H1 (cell line): ENCODE results near the gene GRIK1. TPM values are rescaled to one million over a fixed set of nuclear protein-coding genes. Genes with fewer than 3 reads are reported as not detected.

Experiments used
- CTCF ChIA-PET: fragments of 300-600 bp; sonication (Branson Sonifier 250); formaldehyde crosslinking; loops from one replicate; lab custom pipeline; 2021; ENCODE audit not compliant: partially characterized antibody; lab: Charles Lee
- POLR2A ChIA-PET: fragments of 300-600 bp; sonication (Branson Sonifier 250); formaldehyde crosslinking; loops from one replicate; lab custom pipeline; 2021; ENCODE audit warnings: inconsistent platforms; ENCODE audit not compliant: partially characterized antibody; lab: Charles Lee
- DNase-seq, 2 experiments: peaks; one replicate each; pipeline versions ENCODE4 v3.0.0 to v3.0.0-alpha.2; 2010 to 2022; ENCODE audit warnings: low spot score in 2 of 2, low read depth in 1 of 2, mixed read lengths in 1 of 2
- FAIRE-seq: peaks from 2 replicates; lab custom pipeline; 2011; peaks lifted over from hg19 to GRCh38; lab: Jason Lieb, UNC
- H2AFZ ChIP-seq: 2 replicates; pipeline ENCODE4 v1.8.1; 2012; ENCODE audit warnings: low read length, inconsistent platforms
- H2AK5ac ChIP-seq: 2 replicates; pipeline ENCODE4 v1.6.1; 2013; ENCODE audit warnings: low read depth, low read length
- H2BK120ac ChIP-seq: replicated peaks from 2 replicates; pipeline ENCODE3; 2013; ENCODE audit warnings: low read depth, low read length, inconsistent platforms
- H2BK12ac ChIP-seq: 2 replicates; pipeline ENCODE4 v1.6.1; 2013; ENCODE audit warnings: low read depth, low read length
- H2BK15ac ChIP-seq: 2 replicates; pipeline ENCODE4 v1.6.1; 2013; ENCODE audit warnings: low read length
- H2BK20ac ChIP-seq: 2 replicates; pipeline ENCODE4 v1.6.1; 2013; ENCODE audit warnings: low read length
- H2BK5ac ChIP-seq: 2 replicates; pipeline ENCODE4 v1.6.1; 2013; ENCODE audit warnings: low read depth, low read length
- H3K14ac ChIP-seq: 2 replicates; pipeline ENCODE4 v1.6.1; 2013; ENCODE audit warnings: inconsistent platforms; ENCODE audit not compliant: insufficient read length
- H3K18ac ChIP-seq: 2 replicates; pipeline ENCODE4 v1.6.1; 2013; ENCODE audit warnings: low read length; ENCODE audit errors: extremely low read depth
- H3K23ac ChIP-seq: 2 replicates; pipeline ENCODE4 v1.6.1; 2013; ENCODE audit warnings: inconsistent platforms; ENCODE audit not compliant: insufficient read length
- H3K23me2 ChIP-seq: 2 replicates; pipeline ENCODE4 v1.6.1; 2013; ENCODE audit warnings: low read depth, low read length
- H3K27ac ChIP-seq: 2 replicates; pipeline ENCODE4 v1.6.1; 2011; ENCODE audit warnings: low read depth, low read length, inconsistent platforms
- H3K27me3 ChIP-seq, 4 experiments: replicated peaks in 1 of 4; 1 replicate in 1 of 4; 2 replicates in 3 of 4; pipeline versions ENCODE4 v1.6.1 to v1.8.1; 2011 to 2013; ENCODE audit warnings: low read length in 3 of 4, mild to moderate bottlenecking in 3 of 4, inconsistent platforms in 2 of 4, mixed read lengths in 2 of 4, moderate library complexity in 1 of 4; ENCODE audit not compliant: control insufficient read depth in 3 of 4, insufficient read depth in 3 of 4; ENCODE audit errors: extremely low read depth in 1 of 4
- H3K36me3 ChIP-seq, 4 experiments: 2 replicates each; pipeline versions ENCODE4 v1.6.1 to v1.8.1; 2011 to 2013; ENCODE audit warnings: mild to moderate bottlenecking in 4 of 4, low read length in 3 of 4, moderate library complexity in 2 of 4, control low read depth in 1 of 4, inconsistent platforms in 1 of 4; ENCODE audit not compliant: insufficient read depth in 4 of 4, control insufficient read depth in 2 of 4
- H3K4ac ChIP-seq: replicated peaks from 2 replicates; pipeline ENCODE3; 2013; ENCODE audit warnings: low read length, low read depth, mixed read lengths, inconsistent platforms; ENCODE audit not compliant: insufficient read length
- H3K4me1 ChIP-seq, 4 experiments: replicated peaks in 1 of 4; 1 replicate in 1 of 4; 2 replicates in 3 of 4; pipeline versions ENCODE4 v1.6.1 to v1.8.1; 2011 to 2013; ENCODE audit warnings: low read length in 3 of 4, inconsistent platforms in 2 of 4, mixed read lengths in 1 of 4; ENCODE audit not compliant: insufficient read depth in 4 of 4, control insufficient read depth in 3 of 4
- H3K4me2 ChIP-seq, 2 experiments: 2 replicates each; pipeline versions ENCODE4 v1.6.1 to v1.8.1; 2011 to 2013; ENCODE audit warnings: low read depth in 2 of 2, low read length in 2 of 2, control low read depth in 1 of 2, inconsistent platforms in 1 of 2, mild to moderate bottlenecking in 1 of 2; ENCODE audit not compliant: insufficient read depth in 1 of 2
- H3K4me3 ChIP-seq, 4 experiments: fragments of 200-600, 300-600 bp in 1 of 4; sonication (generic), shearing (Covaris generic), sonication (Bioruptor Twin) in 1 of 4; 2 replicates each; pipeline versions ENCODE4 v1.5.1 to v1.8.1; 2011 to 2016; ENCODE audit warnings: low read length in 4 of 4, low read depth in 3 of 4, control low read depth in 2 of 4, inconsistent platforms in 2 of 4, mild to moderate bottlenecking in 2 of 4, mixed read lengths in 1 of 4, moderate library complexity in 1 of 4; ENCODE audit not compliant: insufficient read depth in 2 of 4; ENCODE audit errors: extremely low read depth in 1 of 4
- H3K56ac ChIP-seq: replicated peaks from 2 replicates; pipeline ENCODE3; 2013; ENCODE audit warnings: low read depth, mild to moderate bottlenecking, mixed read lengths, low read length, inconsistent platforms; ENCODE audit not compliant: insufficient read length
- H3K79me1 ChIP-seq: 2 replicates; pipeline ENCODE4 v1.6.1; 2013; ENCODE audit warnings: low read depth, low read length, control low read depth
- H3K79me2 ChIP-seq, 2 experiments: 2 replicates each; pipeline versions ENCODE4 v1.6.1 to v1.8.1; 2012 to 2013; ENCODE audit warnings: low read length in 2 of 2, mild to moderate bottlenecking in 2 of 2, inconsistent platforms in 1 of 2; ENCODE audit not compliant: insufficient read depth in 2 of 2, control insufficient read depth in 1 of 2
- H3K9ac ChIP-seq, 4 experiments: replicated peaks in 1 of 4; 1 replicate in 1 of 4; 2 replicates in 3 of 4; pipeline versions ENCODE4 v1.6.1 to v1.8.1; 2011 to 2013; ENCODE audit warnings: low read depth in 3 of 4, low read length in 3 of 4, control low read depth in 2 of 4, mild to moderate bottlenecking in 2 of 4, moderate library complexity in 2 of 4, inconsistent platforms in 1 of 4; ENCODE audit errors: extremely low read depth in 1 of 4
- H3K9me3 ChIP-seq, 2 experiments: 2 replicates each; pipeline versions ENCODE4 v1.6.1 to v1.8.1; 2012 to 2013; ENCODE audit warnings: mild to moderate bottlenecking in 2 of 2, moderate library complexity in 2 of 2, control low read depth in 1 of 2, inconsistent platforms in 1 of 2, low read depth in 1 of 2, low read length in 1 of 2, mixed read lengths in 1 of 2; ENCODE audit not compliant: insufficient read depth in 2 of 2
- H4K20me1 ChIP-seq, 2 experiments: replicated peaks in 1 of 2; 2 replicates each; pipeline versions ENCODE3 to v1.8.1; 2011 to 2013; ENCODE audit warnings: inconsistent platforms in 2 of 2, low read length in 2 of 2, mild to moderate bottlenecking in 1 of 2; ENCODE audit not compliant: insufficient read depth in 2 of 2, control insufficient read depth in 1 of 2
- H4K5ac ChIP-seq: 2 replicates; pipeline ENCODE4 v1.6.1; 2013; ENCODE audit warnings: low read length, low read depth, mixed read lengths, inconsistent platforms; ENCODE audit not compliant: insufficient read length
- H4K8ac ChIP-seq: 2 replicates; pipeline ENCODE4 v1.8.0; 2013; ENCODE audit warnings: mild to moderate bottlenecking, moderate library complexity, low read length, inconsistent platforms; ENCODE audit not compliant: insufficient read depth; ENCODE audit errors: extremely low read depth
- H4K91ac ChIP-seq: replicated peaks from 2 replicates; pipeline ENCODE3; 2013; ENCODE audit warnings: low read length, mixed read lengths, inconsistent platforms; ENCODE audit not compliant: insufficient read length
- CREB1 ChIP-seq: IDR thresholded peaks from 2 replicates; pipeline ENCODE4 v1.6.1; 2012; ENCODE audit warnings: inconsistent platforms
- FOSL1 ChIP-seq: IDR thresholded peaks from 2 replicates; pipeline ENCODE4 v1.6.1; 2011; ENCODE audit warnings: mild to moderate bottlenecking, low read depth, low read length, moderate library complexity; ENCODE audit not compliant: insufficient read depth
- GTF2F1 ChIP-seq: IDR thresholded peaks from 2 replicates; pipeline ENCODE4 v1.6.1; 2012; ENCODE audit warnings: low read depth, low read length, improper control_type of control experiment, borderline replicate concordance
- KDM4A ChIP-seq: IDR thresholded peaks from one replicate; pipeline ENCODE4 v1.7.1; 2012; ENCODE audit warnings: low read depth, mild to moderate bottlenecking, moderate library complexity, low read length, inconsistent platforms; ENCODE audit not compliant: severe bottlenecking
- PHF8 ChIP-seq: fragments of 200-600 bp; sonication (generic); conservative IDR thresholded peaks from 2 replicates; pipeline ENCODE4 v1.7.1; 2012; ENCODE audit warnings: low read depth, mild to moderate bottlenecking, inconsistent platforms, low read length, moderate library complexity
- POLR2AphosphoS5 ChIP-seq: IDR thresholded peaks from 2 replicates; pipeline ENCODE4 v1.6.1; 2011; ENCODE audit warnings: low read depth, low read length
- SAP30 ChIP-seq: fragments of 300-600 bp; sonication (generic); IDR thresholded peaks from 2 replicates; pipeline ENCODE4 v1.7.1; 2012; ENCODE audit warnings: low read length, moderate library complexity, mild to moderate bottlenecking, inconsistent platforms; ENCODE audit not compliant: insufficient read depth, insufficient replicate concordance
- SIN3A ChIP-seq, 2 experiments: IDR thresholded peaks in 1 of 2; conservative IDR thresholded peaks in 1 of 2; 2 replicates each; pipeline ENCODE4 v1.6.1; 2011 to 2012; ENCODE audit warnings: low read length in 2 of 2, improper control_type of control experiment in 1 of 2, low read depth in 1 of 2, mild to moderate bottlenecking in 1 of 2
- SP4 ChIP-seq: IDR thresholded peaks from 2 replicates; pipeline ENCODE4 v1.6.1; 2012; ENCODE audit warnings: low read length, inconsistent platforms
- TAF7 ChIP-seq: optimal IDR thresholded peaks from 2 replicates; pipeline ENCODE3; 2011; ENCODE audit warnings: low read depth, mild to moderate bottlenecking, inconsistent platforms, low read length, moderate library complexity, borderline replicate concordance
- TCF12 ChIP-seq: IDR thresholded peaks from 2 replicates; pipeline ENCODE4 v1.6.1; 2011; ENCODE audit warnings: low read depth, mild to moderate bottlenecking, low read length
- USF2 ChIP-seq: IDR thresholded peaks from 2 replicates; pipeline ENCODE4 v1.6.1; 2011; ENCODE audit warnings: low read length, improper control_type of control experiment
- WGBS, 2 experiments: shearing (Covaris generic) in 1 of 2; methylation state at CpG; one replicate each; pipeline versions ENCODE4 v1.1.6 to v1.1.7; 2013 to 2015; ENCODE audit warnings: low lambda C conversion rate in 2 of 2, mixed read lengths in 2 of 2, inconsistent platforms in 1 of 2, low coverage in 1 of 2, missing lambda C conversion rate in 1 of 2; ENCODE audit not compliant: insufficient replicate concordance in 2 of 2, insufficient coverage in 1 of 2, insufficient read length in 1 of 2; ENCODE audit errors: extremely low coverage in 1 of 2, missing lambda C conversion rate in 1 of 2; 5-methylcytosine and 5-hydroxymethylcytosine counted together
- polyA plus RNA-seq, 7 experiments: library from polyadenylated mRNA; depleted of rRNA in 3 of 7; stranded (reverse) in 5 of 7; unstranded in 2 of 7; fragments of >200 nt in 5 of 7; fragments of 200-250 nt in 2 of 7; gene quantifications; 1 replicate in 5 of 7; 2 replicates in 1 of 7; 4 replicates in 1 of 7; pipeline versions ENCODE4 v1.2.1 to v1.2.3, GENCODE V29; 2011 to 2013; ENCODE audit warnings: missing spikeins in 2 of 7, mixed read lengths in 2 of 7
- total RNA-seq: library from RNA; stranded (reverse); fragmentation: NEBNext Ultra II Directional; extraction: Animal tissue kit (Norgen Biotek cat#: 25700); gene quantifications from 2 replicates; pipeline ENCODE4 v1.2.1, GENCODE V29; 2021

GRIK1 gene
- total and polyA plus RNA-seq, 2 of the 8 experiments (the other 6 are each of a cell fraction or from before 2014, with no cell fraction given), result 0.11 to 0.32 TPM

GRCh38 chr21:29885491-29885890 is 54.3 kb downstream of the GRIK1 start:
- Histone ChIP-seq H3K4me1 (no peaks in the 10 kb centered on the region), H3K56ac (no peak overlapping the region), H3K23me2 (no peaks in the 10 kb centered on the region), H4K8ac (no peak overlapping the region), H3K79me1 (no peaks in the 10 kb centered on the region), H4K91ac (no peak overlapping the region), H2BK12ac (no peak overlapping the region), H3K79me2 (no peaks in the 10 kb centered on the region), H3K4me3 (no peak overlapping the region), H2AK5ac (no peak overlapping the region), H2BK5ac (no peak overlapping the region), H3K36me3 (no peaks in the 10 kb centered on the region), H4K5ac (no peak overlapping the region), H2BK120ac (no peak overlapping the region), H2BK20ac (no peak overlapping the region), H3K14ac (no peak overlapping the region), H3K4ac (no peak overlapping the region), H3K9me3 (no peaks in the 10 kb centered on the region), H3K27ac (no peak overlapping the region), H3K18ac (no peak overlapping the region), H3K23ac (no peak overlapping the region), H4K20me1 (no peaks in the 10 kb centered on the region), H3K9ac (no peak overlapping the region), H3K4me2 (no peak overlapping the region), H2BK15ac (no peak overlapping the region), H2AFZ (no peak overlapping the region), H3K27me3 (no peaks in the 10 kb centered on the region)
- ChIA-PET POLR2A (no interaction called here), CTCF (no interaction called here)
- FAIRE-seq, result no peak
- WGBS, 2 experiments, result 81% methylated on average over 1 of the region's 1 CpG; no CpG with 5 or more reads in 1 of the 2 experiments
- DNase-seq, result no peak
- TF ChIP-seq POLR2AphosphoS5 (no peak), SAP30 (no peak), USF2 (no peak), TCF12 (no peak), CREB1 (no peak), KDM4A (no peak), FOSL1 (no peak), TAF7 (no peak), SP4 (no peak), SIN3A (conservative IDR thresholded peaks at IDR 0.05 in 1 of 2, IDR thresholded peaks at IDR 0.05 in 1 of 2; ENCODE audit: low read depth in 1 of 2, low read length in 2 of 2) (no peak), GTF2F1 (no peak), PHF8 (no peak)
